Neural cell (in vitro differentiated cells): ENCODE data around the gene MYO10.

ENCODE experiments used
- EP300 ChIP-seq: fragments of 450-650 bp; conservative IDR thresholded peaks from 2 replicates; pipeline ENCODE4 v1.6.1; 2014; ENCODE audit warnings: antibody characterized with exemption, mild to moderate bottlenecking, moderate library complexity; ENCODE audit not compliant: poor library complexity, severe bottlenecking
- EZH2 ChIP-seq: fragments of 200-600, 300-800 bp; shearing (Covaris generic), sonication (generic); IDR thresholded peaks from 2 replicates; pipeline ENCODE4 v1.6.1; 2014; ENCODE audit warnings: antibody characterized with exemption, low read length, borderline replicate concordance, mild to moderate bottlenecking; ENCODE audit not compliant: insufficient read depth, poor library complexity, severe bottlenecking
- POLR2AphosphoS5 ChIP-seq: IDR thresholded peaks from 2 replicates; pipeline ENCODE4 v1.6.1; 2012
- TF ChIP-seq, protein P1 (sequence below): fragments of 450-650 bp; IDR thresholded peaks from 2 replicates; pipeline ENCODE4 v1.5.1; 2014; ENCODE audit warnings: antibody characterized with exemption, mild to moderate bottlenecking, moderate library complexity; ENCODE audit not compliant: poor library complexity, severe bottlenecking
- TF ChIP-seq, protein P2 (sequence below): IDR thresholded peaks from 2 replicates; pipeline ENCODE4 v1.6.1; 2012; ENCODE audit warnings: borderline replicate concordance

- TF ChIP-seq POLR2AphosphoS5 (no peak), EZH2 (no peak), EP300 (no peak)
- TF ChIP-seq, protein P1, sequence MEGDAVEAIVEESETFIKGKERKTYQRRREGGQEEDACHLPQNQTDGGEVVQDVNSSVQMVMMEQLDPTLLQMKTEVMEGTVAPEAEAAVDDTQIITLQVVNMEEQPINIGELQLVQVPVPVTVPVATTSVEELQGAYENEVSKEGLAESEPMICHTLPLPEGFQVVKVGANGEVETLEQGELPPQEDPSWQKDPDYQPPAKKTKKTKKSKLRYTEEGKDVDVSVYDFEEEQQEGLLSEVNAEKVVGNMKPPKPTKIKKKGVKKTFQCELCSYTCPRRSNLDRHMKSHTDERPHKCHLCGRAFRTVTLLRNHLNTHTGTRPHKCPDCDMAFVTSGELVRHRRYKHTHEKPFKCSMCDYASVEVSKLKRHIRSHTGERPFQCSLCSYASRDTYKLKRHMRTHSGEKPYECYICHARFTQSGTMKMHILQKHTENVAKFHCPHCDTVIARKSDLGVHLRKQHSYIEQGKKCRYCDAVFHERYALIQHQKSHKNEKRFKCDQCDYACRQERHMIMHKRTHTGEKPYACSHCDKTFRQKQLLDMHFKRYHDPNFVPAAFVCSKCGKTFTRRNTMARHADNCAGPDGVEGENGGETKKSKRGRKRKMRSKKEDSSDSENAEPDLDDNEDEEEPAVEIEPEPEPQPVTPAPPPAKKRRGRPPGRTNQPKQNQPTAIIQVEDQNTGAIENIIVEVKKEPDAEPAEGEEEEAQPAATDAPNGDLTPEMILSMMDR, result no peak
- TF ChIP-seq, protein P2, sequence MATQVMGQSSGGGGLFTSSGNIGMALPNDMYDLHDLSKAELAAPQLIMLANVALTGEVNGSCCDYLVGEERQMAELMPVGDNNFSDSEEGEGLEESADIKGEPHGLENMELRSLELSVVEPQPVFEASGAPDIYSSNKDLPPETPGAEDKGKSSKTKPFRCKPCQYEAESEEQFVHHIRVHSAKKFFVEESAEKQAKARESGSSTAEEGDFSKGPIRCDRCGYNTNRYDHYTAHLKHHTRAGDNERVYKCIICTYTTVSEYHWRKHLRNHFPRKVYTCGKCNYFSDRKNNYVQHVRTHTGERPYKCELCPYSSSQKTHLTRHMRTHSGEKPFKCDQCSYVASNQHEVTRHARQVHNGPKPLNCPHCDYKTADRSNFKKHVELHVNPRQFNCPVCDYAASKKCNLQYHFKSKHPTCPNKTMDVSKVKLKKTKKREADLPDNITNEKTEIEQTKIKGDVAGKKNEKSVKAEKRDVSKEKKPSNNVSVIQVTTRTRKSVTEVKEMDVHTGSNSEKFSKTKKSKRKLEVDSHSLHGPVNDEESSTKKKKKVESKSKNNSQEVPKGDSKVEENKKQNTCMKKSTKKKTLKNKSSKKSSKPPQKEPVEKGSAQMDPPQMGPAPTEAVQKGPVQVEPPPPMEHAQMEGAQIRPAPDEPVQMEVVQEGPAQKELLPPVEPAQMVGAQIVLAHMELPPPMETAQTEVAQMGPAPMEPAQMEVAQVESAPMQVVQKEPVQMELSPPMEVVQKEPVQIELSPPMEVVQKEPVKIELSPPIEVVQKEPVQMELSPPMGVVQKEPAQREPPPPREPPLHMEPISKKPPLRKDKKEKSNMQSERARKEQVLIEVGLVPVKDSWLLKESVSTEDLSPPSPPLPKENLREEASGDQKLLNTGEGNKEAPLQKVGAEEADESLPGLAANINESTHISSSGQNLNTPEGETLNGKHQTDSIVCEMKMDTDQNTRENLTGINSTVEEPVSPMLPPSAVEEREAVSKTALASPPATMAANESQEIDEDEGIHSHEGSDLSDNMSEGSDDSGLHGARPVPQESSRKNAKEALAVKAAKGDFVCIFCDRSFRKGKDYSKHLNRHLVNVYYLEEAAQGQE, result no peak
Observed at GRCh38 chr5:16794269-16794913, 141.7 kb downstream of the MYO10 start.
